ENCODE results near the gene THSD4. TPM values are rescaled to one million over a fixed set of nuclear protein-coding genes. Genes with fewer than 3 reads are reported as not detected.

THSD4 gene
- total and polyA plus RNA-seq, 2 of the 8 experiments (the other 6 are each of a cell fraction or from before 2014, with no cell fraction given): 2.5 to 6.2 TPM

DNA sequence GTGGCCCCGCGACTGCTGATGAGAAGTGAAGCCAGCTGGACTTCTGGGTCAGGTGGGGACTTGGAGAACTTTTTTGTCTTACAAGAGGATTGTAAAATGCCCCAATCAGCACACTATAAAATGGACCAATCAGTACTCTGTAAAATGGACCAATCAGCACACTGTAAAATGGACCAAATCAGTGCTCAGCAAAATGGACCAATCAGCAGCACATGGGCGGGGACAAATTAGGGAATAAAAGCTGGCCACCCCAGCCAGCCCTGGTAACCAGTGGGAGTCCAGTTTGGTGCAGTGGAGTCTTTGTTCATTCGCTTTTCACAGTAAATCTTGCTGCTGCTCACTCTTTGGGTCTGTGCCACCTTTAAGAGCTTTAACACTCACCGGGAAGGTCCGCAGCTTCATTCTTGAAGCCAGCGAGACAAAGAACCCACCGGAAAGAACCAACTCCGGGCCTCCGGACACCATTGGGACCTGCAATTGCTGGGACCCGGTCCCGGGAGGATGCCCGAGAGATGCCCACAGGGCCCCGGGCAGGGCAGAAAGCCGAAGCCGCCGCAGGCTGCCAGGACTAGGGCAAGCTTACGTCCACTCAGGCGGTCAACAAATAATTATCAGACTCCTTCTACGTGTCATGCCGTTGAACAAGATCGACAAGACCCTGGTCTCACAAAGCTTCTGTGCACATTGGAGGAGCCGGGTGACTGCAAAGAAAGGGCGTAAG, 686.8 kb downstream of the THSD4 start:
- 94% methylated on average over 24 of the region's 24 CpGs; no CpG with 5 or more reads in 1 of the 2 experiments for WGBS, 2 experiments (ENCODE audit: extremely low coverage in 1 of 2, insufficient coverage in 1 of 2, insufficient read length in 1 of 2, insufficient replicate concordance in 2 of 2, low coverage in 1 of 2, low lambda C conversion rate in 2 of 2, missing lambda C conversion rate in 1 of 2)

More for the DNA sequence above, 686.8 kb downstream of the THSD4 start:
- Histone ChIP-seq H3K4me1 (replicated peaks in 1 of 4; ENCODE audit: control insufficient read depth in 3 of 4, insufficient read depth in 4 of 4, low read length in 3 of 4) (peaks cover 7 to 12% (median 10%) of the 10 kb centered on the region in 4 experiments), H3K79me2 (ENCODE audit: control insufficient read depth in 1 of 2, insufficient read depth in 2 of 2, low read length in 2 of 2) (no peaks in the 10 kb centered on the region), H3K18ac (ENCODE audit: extremely low read depth, low read length) (no peak overlapping the region), H3K56ac (replicated peaks; ENCODE audit: insufficient read length, low read depth, low read length) (no peak overlapping the region), H2BK15ac (ENCODE audit: low read length) (0 out of 2 replicates have a peak overlapping the region, but pooled peaks have one; percentile 12), H2BK12ac (ENCODE audit: low read depth, low read length) (no peak overlapping the region), H3K23me2 (ENCODE audit: low read depth, low read length) (peaks cover 1% of the 10 kb centered on the region; the same call in 1 of the 2 replicates), H3K9me3 (ENCODE audit: insufficient read depth in 2 of 2, low read depth in 1 of 2, low read length in 1 of 2) (no peaks in the 10 kb centered on the region), H3K4me2 (ENCODE audit: insufficient read depth in 1 of 2, low read depth in 2 of 2, low read length in 2 of 2) (no peak overlapping the region), H3K4ac (replicated peaks; ENCODE audit: insufficient read length, low read depth, low read length) (no peak overlapping the region), H4K91ac (replicated peaks; ENCODE audit: insufficient read length, low read length) (no peak overlapping the region), H2BK5ac (ENCODE audit: low read depth, low read length) (no peak overlapping the region), H2BK120ac (replicated peaks; ENCODE audit: low read depth, low read length) (no peak overlapping the region), H3K23ac (ENCODE audit: insufficient read length) (no peak overlapping the region), H4K5ac (ENCODE audit: insufficient read length, low read depth, low read length) (no peak overlapping the region), H2BK20ac (ENCODE audit: low read length) (no peak overlapping the region), H4K20me1 (replicated peaks in 1 of 2; ENCODE audit: control insufficient read depth in 1 of 2, insufficient read depth in 2 of 2, low read length in 2 of 2) (no peaks in the 10 kb centered on the region), H3K9ac (replicated peaks in 1 of 4; ENCODE audit: extremely low read depth in 1 of 4, low read depth in 3 of 4, low read length in 3 of 4) (no peak overlapping the region), H3K4me3 (ENCODE audit: extremely low read depth in 1 of 4, insufficient read depth in 2 of 4, low read depth in 3 of 4, low read length in 4 of 4) (no peak overlapping the region), H3K27me3 (replicated peaks in 1 of 4; ENCODE audit: control insufficient read depth in 3 of 4, extremely low read depth in 1 of 4, insufficient read depth in 3 of 4, low read length in 3 of 4) (no peaks in the 10 kb centered on the region), H3K36me3 (ENCODE audit: control insufficient read depth in 2 of 4, insufficient read depth in 4 of 4, low read length in 3 of 4) (no peaks in the 10 kb centered on the region), H3K14ac (ENCODE audit: insufficient read length) (no peak overlapping the region), H4K8ac (ENCODE audit: extremely low read depth, insufficient read depth, low read length) (no peak overlapping the region; the same call in 1 of the 2 replicates), H3K27ac (ENCODE audit: low read depth, low read length) (no peak overlapping the region), H2AK5ac (ENCODE audit: low read depth, low read length) (no peak overlapping the region), H2AFZ (ENCODE audit: low read length) (peak overlapping the region; percentile 62; the same call in 1 of the 2 replicates), H3K79me1 (ENCODE audit: low read depth, low read length) (no peaks in the 10 kb centered on the region)
- ChIA-PET CTCF (ENCODE audit: partially characterized antibody) (interaction anchor here (0.6 to 5.6 kb wide), 78 partner anchors 8 to 1036 kb away, joined by 3 to 67 read pairs (median 4); partner anchors contain the start of gene NR2E3), POLR2A (ENCODE audit: partially characterized antibody) (interaction anchor here (1.0 kb wide), 1 partner anchor 416 kb away, joined by 4 read pairs; no protein-coding TSS in a partner anchor)
- DNase-seq (ENCODE audit: low read depth in 1 of 2, low spot score in 2 of 2) (no peak), FAIRE-seq (no peak)
- no peak for TF ChIP-seq KDM4A (IDR thresholded peaks at IDR 0.05; ENCODE audit: low read depth, low read length, severe bottlenecking)
- TF ChIP-seq SIN3A (conservative IDR thresholded peaks at IDR 0.05 in 1 of 2, IDR thresholded peaks at IDR 0.05 in 1 of 2; ENCODE audit: low read depth in 1 of 2, low read length in 2 of 2): no peak
- no peak for TF ChIP-seq TBP (IDR thresholded peaks at IDR 0.05; ENCODE audit: low read depth, low read length)
- no peak for TF ChIP-seq NRF1 (IDR thresholded peaks at IDR 0.05; ENCODE audit: low read depth, low read length)

Data from H1 (cell line).